ENCODE measurements around the gene GNB1. TPM values are rescaled to one million over a fixed set of nuclear protein-coding genes. Genes with fewer than 3 reads are reported as not detected.

GNB1 gene
- total RNA-seq, 1 donor, result 101 TPM

- Histone ChIP-seq H3K4me3 (ENCODE audit: low read length) (no peak overlapping the region), H3K27me3 (ENCODE audit: insufficient read depth, low read length) (no peaks in the 10 kb centered on the region), H3K4me1 (ENCODE audit: insufficient read depth, low read length) (no peaks in the 10 kb centered on the region), H3K9me3 (ENCODE audit: low read depth, low read length) (no peaks in the 10 kb centered on the region)
These were observed 65.7 kb downstream of the GNB1 start for GRCh38 chr1:1825217-1825616.

GRCh38 chr1:1819762-1820161, 71.1 kb downstream of the GNB1 start:
- Histone ChIP-seq H3K9me3 (ENCODE audit: low read depth, low read length) (no peaks in the 10 kb centered on the region), H3K4me3 (ENCODE audit: low read length) (no peak overlapping the region), H3K4me1 (ENCODE audit: insufficient read depth, low read length) (no peaks in the 10 kb centered on the region), H3K27me3 (ENCODE audit: insufficient read depth, low read length) (no peaks in the 10 kb centered on the region)

- Histone ChIP-seq H3K4me1 (ENCODE audit: insufficient read depth, low read length) (no peaks in the 10 kb centered on the region), H3K9me3 (ENCODE audit: low read depth, low read length) (no peaks in the 10 kb centered on the region), H3K27me3 (ENCODE audit: insufficient read depth, low read length) (no peaks in the 10 kb centered on the region), H3K4me3 (ENCODE audit: low read length) (no peak overlapping the region)
These were observed 73.7 kb downstream of the GNB1 start for GRCh38 chr1:1817221-1817620.

GRCh38 chr1:1815606-1816281, 75.1 kb downstream of the GNB1 start:
- H3K4me3 ChIP-seq (ENCODE audit: low read length), result no peak overlapping the region
- no peaks in the 10 kb centered on the region for H3K27me3 ChIP-seq (ENCODE audit: insufficient read depth, low read length)
- no peaks in the 10 kb centered on the region for H3K9me3 ChIP-seq (ENCODE audit: low read depth, low read length)
- H3K4me1 ChIP-seq (ENCODE audit: insufficient read depth, low read length), result no peaks in the 10 kb centered on the region

- no peaks in the 10 kb centered on the region for H3K9me3 ChIP-seq (ENCODE audit: low read depth, low read length)
- no peaks in the 10 kb centered on the region for H3K27me3 ChIP-seq (ENCODE audit: insufficient read depth, low read length)
- H3K4me3 ChIP-seq (ENCODE audit: low read length), result no peak overlapping the region
- no peaks in the 10 kb centered on the region for H3K4me1 ChIP-seq (ENCODE audit: insufficient read depth, low read length)
These were observed 81.4 kb downstream of the GNB1 start for GRCh38 chr1:1809489-1809888.

- Histone ChIP-seq H3K27me3 (ENCODE audit: insufficient read depth, low read length) (no peaks in the 10 kb centered on the region), H3K4me3 (ENCODE audit: low read length) (no peak overlapping the region), H3K9me3 (ENCODE audit: low read depth, low read length) (no peaks in the 10 kb centered on the region), H3K4me1 (ENCODE audit: insufficient read depth, low read length) (no peaks in the 10 kb centered on the region)
These were observed 82.7 kb downstream of the GNB1 start for GRCh38 chr1:1808206-1808605.

GRCh38 chr1:1806890-1807289, 84.0 kb downstream of the GNB1 start:
- H3K4me3 ChIP-seq (ENCODE audit: low read length), result no peak overlapping the region
- H3K27me3 ChIP-seq (ENCODE audit: insufficient read depth, low read length), result no peaks in the 10 kb centered on the region
- no peaks in the 10 kb centered on the region for H3K9me3 ChIP-seq (ENCODE audit: low read depth, low read length)
- H3K4me1 ChIP-seq (ENCODE audit: insufficient read depth, low read length), result no peaks in the 10 kb centered on the region

- H3K4me1 ChIP-seq (ENCODE audit: insufficient read depth, low read length), result no peaks in the 10 kb centered on the region
- H3K4me3 ChIP-seq (ENCODE audit: low read length), result no peak overlapping the region
- no peaks in the 10 kb centered on the region for H3K27me3 ChIP-seq (ENCODE audit: insufficient read depth, low read length)
- H3K9me3 ChIP-seq (ENCODE audit: low read depth, low read length), result no peaks in the 10 kb centered on the region
These were observed 86.6 kb downstream of the GNB1 start for GRCh38 chr1:1804301-1804700.

GRCh38 chr1:1802871-1803270, 88.0 kb downstream of the GNB1 start:
- H3K4me1 ChIP-seq (ENCODE audit: insufficient read depth, low read length), result peaks cover 7% of the 10 kb centered on the region
- no peak overlapping the region for H3K4me3 ChIP-seq (ENCODE audit: low read length)
- H3K9me3 ChIP-seq (ENCODE audit: low read depth, low read length), result no peaks in the 10 kb centered on the region
- no peaks in the 10 kb centered on the region for H3K27me3 ChIP-seq (ENCODE audit: insufficient read depth, low read length)

- Histone ChIP-seq H3K4me1 (ENCODE audit: insufficient read depth, low read length) (peaks cover 11% of the 10 kb centered on the region), H3K4me3 (ENCODE audit: low read length) (no peak overlapping the region), H3K27me3 (ENCODE audit: insufficient read depth, low read length) (no peaks in the 10 kb centered on the region), H3K9me3 (ENCODE audit: low read depth, low read length) (no peaks in the 10 kb centered on the region)
These were observed 91.2 kb downstream of the GNB1 start for GRCh38 chr1:1799716-1800115.

GRCh38 chr1:1797731-1798341, 93.1 kb downstream of the GNB1 start:
- Histone ChIP-seq H3K27me3 (ENCODE audit: insufficient read depth, low read length) (no peaks in the 10 kb centered on the region), H3K9me3 (ENCODE audit: low read depth, low read length) (no peaks in the 10 kb centered on the region), H3K4me3 (ENCODE audit: low read length) (no peak overlapping the region), H3K4me1 (ENCODE audit: insufficient read depth, low read length) (peaks cover 11% of the 10 kb centered on the region)

- Histone ChIP-seq H3K9me3 (ENCODE audit: low read depth, low read length) (no peaks in the 10 kb centered on the region), H3K4me3 (ENCODE audit: low read length) (no peak overlapping the region), H3K4me1 (ENCODE audit: insufficient read depth, low read length) (peaks cover 11% of the 10 kb centered on the region), H3K27me3 (ENCODE audit: insufficient read depth, low read length) (no peaks in the 10 kb centered on the region)
These were observed 94.4 kb downstream of the GNB1 start for GRCh38 chr1:1796466-1796865.

GRCh38 chr1:1794999-1795398, 95.9 kb downstream of the GNB1 start:
- peaks cover 11% of the 10 kb centered on the region for H3K4me1 ChIP-seq (ENCODE audit: insufficient read depth, low read length)
- no peak overlapping the region for H3K4me3 ChIP-seq (ENCODE audit: low read length)
- no peaks in the 10 kb centered on the region for H3K27me3 ChIP-seq (ENCODE audit: insufficient read depth, low read length)
- H3K9me3 ChIP-seq (ENCODE audit: low read depth, low read length), result no peaks in the 10 kb centered on the region

GRCh38 chr1:1793481-1794244, 97.2 kb downstream of the GNB1 start:
- Histone ChIP-seq H3K4me3 (ENCODE audit: low read length) (no peak overlapping the region), H3K4me1 (ENCODE audit: insufficient read depth, low read length) (peaks cover 11% of the 10 kb centered on the region), H3K27me3 (ENCODE audit: insufficient read depth, low read length) (no peaks in the 10 kb centered on the region), H3K9me3 (ENCODE audit: low read depth, low read length) (no peaks in the 10 kb centered on the region)

- peaks cover under 1% of the 10 kb centered on the region for H3K4me1 ChIP-seq (ENCODE audit: insufficient read depth, low read length)
- H3K4me3 ChIP-seq (ENCODE audit: low read length), result no peak overlapping the region
- H3K27me3 ChIP-seq (ENCODE audit: insufficient read depth, low read length), result no peaks in the 10 kb centered on the region
- H3K9me3 ChIP-seq (ENCODE audit: low read depth, low read length), result no peaks in the 10 kb centered on the region
These were observed 102.0 kb downstream of the GNB1 start for GRCh38 chr1:1788646-1789431.
